CD4-positive, alpha-beta memory T cell (primary cell): ENCODE results near the gene SH2D4B. TPM values are rescaled to one million over a fixed set of nuclear protein-coding genes. Genes with fewer than 3 reads are reported as not detected.
A peak's percentile ranks its signal among the peaks of the same experiment; 100 is the strongest.

Experiments used
- CTCF ChIA-PET: fragments of 350-600 bp; sonication (Branson Sonifier 250); formaldehyde crosslinking; loops from one replicate; lab custom pipeline; 2021; ENCODE audit warnings: inconsistent platforms; ENCODE audit not compliant: partially characterized antibody; lab: Charles Lee
- POLR2A ChIA-PET: fragments of 350-600 bp; sonication (Branson Sonifier 250); formaldehyde crosslinking; loops from one replicate; lab custom pipeline; 2021; ENCODE audit not compliant: partially characterized antibody; lab: Charles Lee
- DNase-seq, 5 donors: peaks; one replicate each; pipeline versions ENCODE4 v3.0.0 to v3.0.0-alpha.2; 2020 to 2022; ENCODE audit warnings: mixed read lengths in 1 of 5
- H3K27ac ChIP-seq: one replicate; pipeline ENCODE4 v1.7.0; 2013; ENCODE audit warnings: low read depth, low read length
- H3K27me3 ChIP-seq: 2 replicates; pipeline ENCODE4 v1.7.0; 2013; ENCODE audit warnings: mild to moderate bottlenecking, low read length, moderate library complexity; ENCODE audit not compliant: insufficient read depth
- H3K36me3 ChIP-seq: 2 replicates; pipeline ENCODE4 v1.7.0; 2013; ENCODE audit warnings: mild to moderate bottlenecking, low read length, moderate library complexity; ENCODE audit not compliant: insufficient read depth
- H3K4me1 ChIP-seq: 2 replicates; pipeline ENCODE4 v1.7.0; 2013; ENCODE audit warnings: mild to moderate bottlenecking, low read length, moderate library complexity; ENCODE audit not compliant: insufficient read depth
- H3K4me3 ChIP-seq, 2 donors: one replicate each; pipeline ENCODE4 v1.7.0; 2013; ENCODE audit warnings: low read length in 2 of 2, mild to moderate bottlenecking in 1 of 2
- H3K9me3 ChIP-seq, 2 donors: one replicate each; pipeline ENCODE4 v1.7.0; 2013; ENCODE audit warnings: low read length in 2 of 2, control low read depth in 1 of 2; ENCODE audit not compliant: control insufficient read depth in 1 of 2
- H3K27ac Mint-ChIP-seq, 7 donors: one replicate each; pipeline ENCODE4 v1.8.0; 2020 to 2021; ENCODE audit warnings: mixed read lengths in 7 of 7, mild to moderate bottlenecking in 6 of 7, inconsistent platforms in 3 of 7, moderate library complexity in 3 of 7
- H3K27me3 Mint-ChIP-seq, 2 donors: one replicate each; pipeline ENCODE4 v1.8.0; 2020 to 2021; ENCODE audit warnings: mixed read lengths in 2 of 2
- H3K36me3 Mint-ChIP-seq, 2 donors: one replicate each; pipeline ENCODE4 v1.8.0; 2020 to 2021; ENCODE audit warnings: mixed read lengths in 2 of 2, inconsistent platforms in 1 of 2, mild to moderate bottlenecking in 1 of 2
- H3K4me1 Mint-ChIP-seq, 4 donors: one replicate each; pipeline ENCODE4 v1.8.0; 2020 to 2021; ENCODE audit warnings: mixed read lengths in 4 of 4, mild to moderate bottlenecking in 1 of 4
- H3K4me3 Mint-ChIP-seq, 8 donors: one replicate each; pipeline ENCODE4 v1.8.0; 2020 to 2021; ENCODE audit warnings: mixed read lengths in 8 of 8, mild to moderate bottlenecking in 7 of 8, moderate library complexity in 6 of 8, inconsistent platforms in 3 of 8
- H3K9me3 Mint-ChIP-seq, 8 donors: one replicate each; pipeline ENCODE4 v1.8.0; 2020 to 2021; ENCODE audit warnings: mixed read lengths in 8 of 8, mild to moderate bottlenecking in 5 of 8, inconsistent platforms in 3 of 8, moderate library complexity in 1 of 8
- intact Hi-C: fragments of 100-400 bp; cut with micrococcal nuclease; formaldehyde crosslinking; loops from one replicate; pipeline ENCODE4 v1.15.1; 2023
- polyA plus RNA-seq, 2 donors: library from polyadenylated mRNA; unstranded; fragments of 300-500 nt; fragmentation: Illumina TruSeq; gene quantifications; one replicate each; pipeline ENCODE4 v1.2.3, GENCODE V29; 2021
- total RNA-seq, 2 experiments: library from RNA; stranded (reverse); gene quantifications; one replicate each; pipeline ENCODE4 v1.2.3, GENCODE V29; 2021

SH2D4B gene
- total and polyA plus RNA-seq, 4 experiments from 2014 or later, result 0.17 TPM; not detected in 2

DNA sequence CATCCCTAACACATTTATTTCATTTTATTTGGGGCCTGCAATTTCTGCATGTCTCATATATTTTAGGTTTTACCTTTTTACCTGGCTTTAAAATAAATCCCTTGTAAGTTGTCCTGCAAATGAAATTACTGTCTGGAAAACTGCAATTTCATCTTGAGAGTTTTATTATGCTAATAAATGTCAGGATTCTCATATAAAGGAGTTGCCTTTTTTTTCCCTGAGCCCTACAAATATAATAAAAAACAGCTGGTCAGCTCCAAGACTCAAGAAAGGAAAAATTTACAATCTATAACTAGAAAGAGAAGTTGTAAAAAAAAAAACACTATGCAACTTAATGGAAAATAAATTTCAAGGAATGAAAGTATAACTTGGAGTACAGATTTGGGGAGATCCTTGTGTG, 108.7 kb downstream of the SH2D4B start:
- Histone ChIP-seq H3K4me3 (no peak overlapping the region), H3K36me3 (no peaks in the 10 kb centered on the region), H3K9me3 (no peaks in the 10 kb centered on the region), H3K4me1 (no peaks in the 10 kb centered on the region), H3K27me3 (no peaks in the 10 kb centered on the region), H3K27ac (no peak overlapping the region)
- ChIA-PET POLR2A (no interaction called here), CTCF (interaction anchor here (1.1 kb wide), 1 partner anchor 17 kb away, joined by 3 read pairs; no protein-coding TSS in a partner anchor)
- Mint-ChIP-seq H3K4me3 (no peak overlapping the region), H3K27me3 (peaks cover 12 to 19% of the 10 kb centered on the region in 2 donors), H3K9me3 (no peaks in the 10 kb centered on the region), H3K4me1 (no peaks in the 10 kb centered on the region), H3K27ac (no peak overlapping the region), H3K36me3 (no peaks in the 10 kb centered on the region)
- intact Hi-C loops, result no loop called here
- no peak for DNase-seq

DNA sequence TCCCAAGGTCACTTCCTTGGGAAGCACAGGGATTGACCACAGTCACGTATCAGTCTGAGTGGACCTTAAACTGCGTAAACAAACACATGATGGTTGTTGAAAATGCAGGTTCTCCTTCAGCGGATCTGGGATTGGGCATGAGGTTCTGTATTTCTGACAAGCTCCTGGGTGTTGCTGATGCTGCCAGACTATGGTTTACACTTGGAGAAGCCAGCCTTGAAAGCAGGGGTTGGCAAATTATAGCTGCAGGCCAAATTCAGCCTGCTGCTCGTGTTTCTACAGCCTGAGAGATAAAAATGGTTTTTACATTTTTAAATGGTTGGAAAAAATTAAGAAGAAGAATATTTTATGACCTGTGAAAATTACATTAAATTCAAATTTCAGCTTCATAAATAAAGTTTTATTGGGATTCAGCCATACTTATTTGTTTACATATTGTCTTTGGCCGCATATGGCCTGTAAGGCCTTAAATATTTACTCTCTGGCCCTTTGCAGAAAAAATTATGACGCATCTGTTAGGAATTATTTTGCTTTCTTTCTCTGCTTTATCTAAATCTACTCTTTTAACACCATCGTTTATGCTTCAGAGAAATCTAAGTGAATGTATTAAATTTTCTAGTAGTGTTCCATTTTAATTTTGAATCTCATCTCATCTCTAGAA, 109.6 kb downstream of the SH2D4B start:
- Histone ChIP-seq H3K4me1 (no peaks in the 10 kb centered on the region), H3K4me3 (no peak overlapping the region), H3K27me3 (no peaks in the 10 kb centered on the region), H3K27ac (no peak overlapping the region), H3K9me3 (no peaks in the 10 kb centered on the region), H3K36me3 (no peaks in the 10 kb centered on the region)
- intact Hi-C loops, result no loop called here
- Mint-ChIP-seq H3K4me1 (no peaks in the 10 kb centered on the region), H3K9me3 (no peaks in the 10 kb centered on the region), H3K27me3 (peaks cover 12 to 19% of the 10 kb centered on the region in 2 donors), H3K27ac (no peak overlapping the region), H3K36me3 (no peaks in the 10 kb centered on the region), H3K4me3 (no peak overlapping the region)
- ChIA-PET CTCF (interaction anchor here (1.1 to 1.7 kb wide), 2 partner anchors 14 to 16 kb away, joined by 3 to 5 read pairs; no protein-coding TSS in a partner anchor), POLR2A (no interaction called here)
- no peak for DNase-seq

DNA sequence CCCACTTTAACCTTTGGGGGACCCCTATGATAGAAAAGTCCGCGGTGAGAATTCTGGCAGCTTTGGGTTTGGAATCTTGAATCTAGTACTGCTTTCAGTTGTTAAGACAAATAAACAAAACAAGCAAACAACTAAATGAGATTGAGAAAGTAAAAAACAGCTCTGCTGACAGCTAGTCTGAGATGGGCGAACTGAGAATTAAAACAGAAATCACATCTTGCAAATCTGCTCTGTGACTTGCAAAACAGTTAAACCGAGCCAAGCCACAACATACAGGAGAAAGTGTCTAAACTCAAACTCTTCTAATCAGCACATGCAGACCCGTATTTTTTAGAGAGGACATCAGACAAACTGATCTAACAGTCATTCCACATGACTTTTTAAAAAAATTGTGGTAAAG, 110.4 kb downstream of the SH2D4B start:
- H3K27ac ChIP-seq, result no peak overlapping the region
- ChIA-PET CTCF (interaction anchor here (1.7 kb wide), 1 partner anchor 13 kb away, joined by 5 read pairs; no protein-coding TSS in a partner anchor), POLR2A (no interaction called here)
- Mint-ChIP-seq H3K27me3 (peaks cover 12 to 15% of the 10 kb centered on the region in 2 donors), H3K9me3 (peaks cover 0 to 3% (median 0%) of the 10 kb centered on the region in 8 donors), H3K36me3 (no peaks in the 10 kb centered on the region), H3K4me1 (no peaks in the 10 kb centered on the region), H3K27ac (no peak overlapping the region), H3K4me3 (no peak overlapping the region)
- H3K9me3 ChIP-seq, result no peaks in the 10 kb centered on the region
- intact Hi-C loops, result no loop called here
- no peaks in the 10 kb centered on the region for H3K27me3 ChIP-seq
- H3K4me1 ChIP-seq, result no peaks in the 10 kb centered on the region
- H3K4me3 ChIP-seq, result no peak overlapping the region
- no peak for DNase-seq
- H3K36me3 ChIP-seq, result no peaks in the 10 kb centered on the region

DNA sequence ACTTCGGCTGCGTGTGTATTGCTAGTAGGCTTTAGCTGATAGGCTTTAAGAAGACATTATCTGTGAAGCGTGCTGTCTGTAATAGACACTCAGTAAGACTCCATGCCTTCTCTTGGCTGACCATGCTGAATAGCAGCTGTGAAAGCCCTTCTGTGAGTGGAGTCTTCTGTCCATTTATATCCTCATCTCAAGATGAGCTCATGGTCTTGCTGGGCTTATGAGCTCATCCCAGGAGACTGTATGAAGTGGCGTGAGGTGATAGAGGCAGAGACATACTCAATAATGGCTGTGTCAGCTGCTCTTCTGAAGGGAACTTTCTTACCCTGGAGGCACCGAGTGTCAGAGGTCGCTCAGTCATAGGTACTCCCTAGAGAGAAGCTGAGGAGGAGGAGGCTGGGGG, 111.5 kb downstream of the SH2D4B start:
- H3K4me3 Mint-ChIP-seq, result no peak overlapping the region
- no peak for DNase-seq
- Histone ChIP-seq H3K9me3 (peaks cover 0 to 4% of the 10 kb centered on the region in 2 donors), H3K27ac (no peak overlapping the region), H3K27me3 (no peaks in the 10 kb centered on the region), H3K4me1 (no peaks in the 10 kb centered on the region), H3K36me3 (no peaks in the 10 kb centered on the region), H3K4me3 (no peak overlapping the region)
- H3K4me1 Mint-ChIP-seq, result no peaks in the 10 kb centered on the region
- peaks cover 0 to 4% of the 10 kb centered on the region in 2 donors for H3K36me3 Mint-ChIP-seq
- H3K27me3 Mint-ChIP-seq, result peaks cover 11 to 15% of the 10 kb centered on the region in 2 donors
- CTCF ChIA-PET, result interaction anchor here (0.9 to 1.2 kb wide), 2 partner anchors 14 to 15 kb away, joined by 3 read pairs; no protein-coding TSS in a partner anchor
- H3K27ac Mint-ChIP-seq, result peak overlapping the region in 1 of 7 donors; percentile 19
- H3K9me3 Mint-ChIP-seq, result peaks cover 0 to 13% (median 7%) of the 10 kb centered on the region in 8 donors
- POLR2A ChIA-PET, result no interaction called here
- intact Hi-C loops, result no loop called here

DNA sequence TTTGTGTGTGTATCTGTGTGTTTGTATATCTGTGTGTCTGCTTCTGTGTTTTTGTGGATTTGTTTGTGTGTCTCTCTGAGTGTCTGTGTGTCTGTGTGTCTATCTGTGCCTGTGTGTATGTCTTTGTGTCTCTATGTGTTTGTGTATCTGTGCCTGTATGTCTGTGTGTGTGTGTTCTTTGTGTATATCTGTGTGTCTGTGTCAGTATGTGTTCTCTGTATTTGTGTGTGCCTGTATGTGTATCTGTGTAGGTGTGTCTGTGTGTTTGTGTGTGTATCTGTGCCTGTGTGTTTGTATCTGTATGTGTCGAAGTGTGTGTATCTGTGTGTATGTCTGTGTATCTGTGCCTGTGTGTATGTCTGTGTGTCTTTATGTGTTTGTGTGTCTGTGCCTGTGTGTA, 118.2 kb downstream of the SH2D4B start:
- Mint-ChIP-seq H3K9me3 (peaks cover 2 to 20% (median 10%) of the 10 kb centered on the region in 8 donors), H3K4me3 (no peak overlapping the region), H3K27ac (no peak overlapping the region), H3K36me3 (peaks cover 0 to 6% of the 10 kb centered on the region in 2 donors), H3K27me3 (peaks cover 3 to 9% of the 10 kb centered on the region in 2 donors), H3K4me1 (no peaks in the 10 kb centered on the region)
- H3K27me3 ChIP-seq, result no peaks in the 10 kb centered on the region
- DNase-seq, result no peak
- no peak overlapping the region for H3K27ac ChIP-seq
- peaks cover 0 to 9% of the 10 kb centered on the region in 2 donors for H3K9me3 ChIP-seq
- H3K36me3 ChIP-seq, result no peaks in the 10 kb centered on the region
- H3K4me1 ChIP-seq, result no peaks in the 10 kb centered on the region
- CTCF ChIA-PET, result no interaction called here
- H3K4me3 ChIP-seq, result no peak overlapping the region
- POLR2A ChIA-PET, result no interaction called here
- intact Hi-C loops, result no loop called here

DNA sequence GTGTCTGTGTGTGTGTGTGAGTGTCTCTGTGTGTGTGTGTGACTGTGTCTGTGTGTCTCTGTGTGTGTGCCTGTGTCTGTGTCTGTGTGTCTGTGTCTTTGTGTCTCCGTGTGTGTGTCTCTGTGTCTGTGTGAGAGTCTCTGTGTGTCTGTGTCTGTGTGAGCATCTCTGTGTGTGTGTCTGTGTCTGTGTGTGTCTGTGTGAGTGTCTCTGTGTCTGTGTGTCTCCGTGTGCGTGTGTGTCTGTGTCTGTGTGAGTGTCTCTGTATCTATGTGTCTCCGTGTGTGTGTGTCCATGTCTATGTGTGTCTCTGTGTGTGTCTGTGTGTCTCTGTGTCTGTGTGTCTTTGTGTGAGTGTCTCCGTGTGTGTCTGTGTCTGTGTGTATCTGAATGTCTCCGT, 120.4 kb downstream of the SH2D4B start:
- intact Hi-C loops, result no loop called here
- peaks cover 2 to 17% (median 10%) of the 10 kb centered on the region in 8 donors for H3K9me3 Mint-ChIP-seq
- Histone ChIP-seq H3K27ac (no peak overlapping the region), H3K27me3 (no peaks in the 10 kb centered on the region), H3K4me1 (peaks cover 5% of the 10 kb centered on the region), H3K9me3 (peaks cover 0 to 9% of the 10 kb centered on the region in 2 donors), H3K4me3 (no peak overlapping the region), H3K36me3 (no peaks in the 10 kb centered on the region)
- ChIA-PET CTCF (no interaction called here), POLR2A (no interaction called here)
- H3K4me1 Mint-ChIP-seq, result peaks cover 0 to 3% (median 3%) of the 10 kb centered on the region in 4 donors
- no peak overlapping the region for H3K27ac Mint-ChIP-seq
- H3K36me3 Mint-ChIP-seq, result peaks cover 0 to 6% of the 10 kb centered on the region in 2 donors
- DNase-seq, result no peak
- H3K4me3 Mint-ChIP-seq, result no peak overlapping the region
- H3K27me3 Mint-ChIP-seq, result peaks cover 9 to 15% of the 10 kb centered on the region in 2 donors

DNA sequence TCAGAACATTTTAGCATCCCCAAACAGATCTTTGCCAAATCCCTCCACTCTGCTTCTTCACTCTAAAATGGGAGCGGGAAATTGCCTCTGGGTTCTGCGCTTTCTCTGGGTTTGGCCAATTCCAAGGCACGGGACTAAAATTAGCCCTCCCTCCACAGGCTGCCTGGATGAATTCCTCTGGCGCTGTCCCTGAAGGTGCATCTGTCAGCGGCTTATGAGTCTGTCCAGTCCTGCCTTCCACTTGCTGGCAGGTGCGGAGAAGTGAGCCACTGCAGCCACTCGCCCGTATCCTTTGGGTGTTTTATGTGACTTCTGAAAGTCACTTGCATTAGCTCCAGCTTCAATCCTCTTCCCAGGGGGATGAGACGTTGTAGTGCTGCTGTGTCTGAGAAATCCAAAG, 121.6 kb downstream of the SH2D4B start:
- intact Hi-C loops, result no loop called here
- H3K36me3 ChIP-seq, result no peaks in the 10 kb centered on the region
- CTCF ChIA-PET, result no interaction called here

More for the DNA sequence above, 121.6 kb downstream of the SH2D4B start:
- Mint-ChIP-seq H3K4me1 (peaks cover 0 to 3% (median 3%) of the 10 kb centered on the region in 4 donors), H3K27me3 (peaks cover 9 to 13% of the 10 kb centered on the region in 2 donors), H3K9me3 (peaks cover 0 to 6% (median 1%) of the 10 kb centered on the region in 8 donors), H3K36me3 (peaks cover 0 to under 1% of the 10 kb centered on the region in 2 donors), H3K27ac (no peak overlapping the region), H3K4me3 (no peak overlapping the region)
- H3K27me3 ChIP-seq, result no peaks in the 10 kb centered on the region
- H3K9me3 ChIP-seq, result peaks cover 0 to 5% of the 10 kb centered on the region in 2 donors
- no peak for DNase-seq
- peaks cover 5% of the 10 kb centered on the region for H3K4me1 ChIP-seq
- no peak overlapping the region for H3K4me3 ChIP-seq
- H3K27ac ChIP-seq, result no peak overlapping the region
- POLR2A ChIA-PET, result no interaction called here
